Posterior cingulate gyrus (tissue), 11 donors: ENCODE results near the gene HYCC2.
"Not testable (repeated sequence)": the region's sequence is repeated elsewhere in the genome, so short reads cannot be mapped to it uniquely, and the experiment has no call there.

ENCODE experiments used
- DNase-seq, 10 donors: peaks; one replicate each; pipeline versions ENCODE4 v3.0.0 to v3.0.0-alpha.2; 2020 to 2021; ENCODE audit warnings: mixed read lengths in 3 of 10
- intact Hi-C: fragments of 100-400 bp; cut with DNase I; formaldehyde crosslinking; loops from one replicate; pipeline ENCODE4 v1.15.1; 2023

Gene HYCC2

DNA sequence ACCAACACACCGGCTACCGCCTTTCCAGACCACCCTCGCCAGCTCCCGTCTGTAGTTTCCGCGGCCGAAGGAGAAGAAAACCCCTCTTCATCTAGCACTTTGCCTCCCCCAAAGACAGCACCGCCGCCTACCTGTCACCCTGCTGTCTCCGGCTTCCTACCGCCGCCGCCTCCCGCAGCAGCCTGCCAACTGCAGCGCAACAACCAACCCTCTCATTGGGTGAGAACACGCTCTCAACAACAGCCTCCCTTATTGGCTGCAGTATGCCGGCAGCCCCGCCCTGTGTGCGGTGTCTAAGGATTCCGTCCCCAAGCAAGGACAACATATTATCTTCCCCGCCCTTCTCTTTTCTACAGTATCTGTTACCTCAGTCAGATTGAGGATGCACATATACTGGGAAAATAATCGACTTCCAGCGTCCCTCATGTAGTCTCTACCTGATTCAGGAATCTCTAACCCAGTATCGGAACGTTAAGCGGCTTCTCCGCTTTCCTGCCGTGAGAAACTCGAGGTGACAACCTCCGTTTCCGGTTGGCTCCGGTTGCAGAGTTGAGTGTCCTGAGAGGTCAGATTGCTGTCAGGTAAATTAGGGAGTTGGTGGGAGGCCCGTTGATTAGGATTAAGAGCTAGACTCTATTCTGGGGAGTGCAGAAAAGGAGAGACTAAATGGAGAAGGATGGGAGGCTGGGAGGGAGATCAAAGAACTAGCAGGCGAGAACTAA is at the start of gene HYCC2, which contains the start of gene NDUFB3:
Gene HYCC2, minus strand, starts transcription at position 193 of the 722 bp plus-strand sequence. CDS start 47,662 bp downstream, outside the sequence.
Gene NDUFB3, plus strand, starts transcription at position 523 of the 722 bp plus-strand sequence. CDS start 6,882 bp downstream, outside the sequence.
- intact Hi-C loops, result loop anchor here (2.0 kb wide), 2 partner anchors 45 to 87 kb away; partner anchors contain the start of gene CFLAR
- DNase-seq, result peak; percentile 83 to 98 (median 90)

DNA sequence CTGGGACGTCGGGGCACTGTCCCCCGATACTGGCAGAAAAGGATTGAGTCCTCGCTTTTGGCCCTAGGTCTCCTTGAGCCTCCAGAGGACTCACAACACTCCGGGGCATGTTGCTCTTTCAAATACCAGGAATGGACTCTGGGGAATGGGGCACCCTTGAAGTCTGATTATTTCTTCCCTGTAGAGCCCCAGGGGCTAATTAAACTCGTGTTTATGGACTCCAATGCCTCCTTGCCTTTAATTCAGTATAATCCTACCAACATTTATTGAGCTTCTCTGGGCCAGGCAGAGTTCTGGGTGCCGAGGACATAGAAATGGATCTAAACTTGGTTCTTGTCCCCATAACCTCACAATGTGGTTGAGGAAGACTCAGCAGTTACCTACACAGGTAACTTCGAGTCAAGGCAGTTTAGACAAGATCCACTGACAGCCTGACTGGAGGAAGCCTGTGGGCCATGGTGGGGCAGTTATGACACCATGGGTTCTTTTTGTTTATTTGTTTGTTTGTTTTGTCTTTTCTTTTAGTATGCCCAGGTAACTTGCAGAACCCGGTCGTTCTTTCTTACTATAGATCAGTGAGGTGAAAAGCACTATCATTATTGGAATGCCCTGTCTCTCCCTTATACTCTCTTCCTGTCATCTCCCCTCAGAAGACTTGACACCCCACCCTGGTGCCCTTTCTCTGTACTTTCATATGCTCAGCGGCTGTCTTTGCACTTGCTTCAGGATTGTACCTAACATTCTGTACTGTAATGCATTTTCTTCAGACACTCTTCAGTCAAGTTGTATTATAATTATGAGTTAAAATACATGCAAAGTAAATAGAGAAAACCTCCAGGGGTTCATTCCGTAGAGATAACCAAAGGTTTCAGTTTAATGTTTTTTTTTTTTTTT is 47.7 kb upstream of the HYCC2 start:
- intact Hi-C loops, result loop anchor here (2.0 kb wide), 1 partner anchor 40 kb away; no protein-coding TSS in a partner anchor
- no peak for DNase-seq

- intact Hi-C loops, result loop anchor here (2.0 kb wide), 1 partner anchor 40 kb away; no protein-coding TSS in a partner anchor
- DNase-seq, result peak; percentile 53 to 95 (median 74)
Observed at GRCh38 chr2:201118121-201118960, 46.9 kb upstream of the HYCC2 start.

- intact Hi-C loops, result loop anchor here (2.0 kb wide), 2 partner anchors 41 to 45 kb away; partner anchors contain the start of gene NDUFB3
- DNase-seq, result not testable (repeated sequence)
Observed at GRCh38 chr2:201117735-201118094, 46.2 kb upstream of the HYCC2 start.

GRCh38 chr2:201116959-201117734 is 45.7 kb upstream of the HYCC2 start:
- DNase-seq, result peak in 1 of 10 donors; percentile 37
- intact Hi-C loops, result loop anchor here (2.0 kb wide), 1 partner anchor 44 kb away; the partner anchor contains the start of gene NDUFB3

GRCh38 chr2:201116115-201116958 is 44.9 kb upstream of the HYCC2 start, which contains the start of gene CFLAR:
Gene CFLAR (plus strand): TSS chr2:201116164. CDS start chr2:201129866, 13,702 bp downstream.
- peak; percentile 23 to 92 (median 53) for DNase-seq
- intact Hi-C loops, result loop anchor here (2.0 kb wide), 1 partner anchor 44 kb away; the partner anchor contains the start of gene NDUFB3

DNA sequence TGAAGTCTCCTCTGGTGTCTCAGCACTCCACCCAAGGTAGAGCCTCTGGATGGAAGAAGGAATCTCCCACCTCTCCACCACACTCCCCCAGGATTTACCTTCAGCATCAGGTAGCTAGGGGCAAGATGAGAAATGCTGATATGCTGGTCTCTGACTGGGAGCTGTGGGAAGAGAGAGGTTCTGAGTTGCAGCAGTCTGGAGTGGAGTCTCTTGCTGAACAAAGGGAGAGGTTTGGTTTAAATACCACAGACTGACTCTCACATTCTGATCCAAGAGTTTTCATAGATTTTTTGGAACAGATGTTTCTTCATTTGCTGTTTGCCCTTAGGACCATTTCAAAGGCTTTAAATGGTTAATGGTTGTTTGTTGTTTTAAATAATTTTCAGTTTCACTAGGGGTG is 43.4 kb upstream of the HYCC2 start:
- no peak for DNase-seq
- intact Hi-C loops, result no loop called here

DNA sequence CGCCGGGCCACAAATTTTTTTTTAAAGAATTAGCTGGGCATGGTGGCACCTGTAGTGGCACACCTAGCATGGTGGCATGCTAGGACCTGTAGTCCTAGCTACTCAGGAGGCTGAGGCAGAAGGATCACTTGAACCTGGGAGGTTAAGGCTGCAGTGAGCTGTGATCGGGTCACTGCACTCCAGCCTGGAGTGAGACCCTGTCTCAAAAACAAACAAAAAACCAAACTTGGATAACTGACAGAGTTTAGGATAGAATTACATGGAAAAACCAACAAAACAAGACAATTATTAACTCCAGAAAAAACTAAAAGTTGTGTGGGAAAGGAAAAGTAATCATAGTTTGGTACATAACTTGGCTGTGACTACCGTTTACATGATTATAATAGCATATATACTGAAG is 42.9 kb upstream of the HYCC2 start:
- intact Hi-C loops, result no loop called here
- DNase-seq, result no peak

GRCh38 chr2:201111096-201111495 is 39.6 kb upstream of the HYCC2 start:
- no peak for DNase-seq
- intact Hi-C loops, result no loop called here

GRCh38 chr2:201110615-201111014 is 39.1 kb upstream of the HYCC2 start:
- intact Hi-C loops, result no loop called here
- no peak for DNase-seq

GRCh38 chr2:201109186-201109585 is 37.7 kb upstream of the HYCC2 start:
- intact Hi-C loops, result no loop called here
- no peak for DNase-seq

GRCh38 chr2:201108341-201108740 is 36.9 kb upstream of the HYCC2 start:
- intact Hi-C loops, result no loop called here
- DNase-seq, result no peak

DNA sequence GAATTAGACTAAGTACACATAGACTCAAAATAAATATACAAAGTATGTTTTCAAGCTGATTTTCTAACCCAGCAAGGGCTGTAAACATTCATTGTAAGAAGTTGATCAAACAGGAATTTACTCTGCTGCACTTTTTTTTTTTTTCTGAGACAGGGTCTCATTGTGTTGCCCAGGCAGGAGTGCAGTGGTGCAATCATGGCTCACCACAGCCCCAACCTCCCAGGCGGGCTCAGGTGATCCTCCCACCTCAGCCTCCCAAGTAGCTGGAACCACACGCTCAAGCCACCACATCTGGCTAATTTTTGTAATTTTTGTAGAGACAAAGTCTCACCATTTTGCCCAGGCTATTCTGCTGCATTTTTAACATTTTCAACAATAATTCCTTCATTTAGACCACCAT is 36.2 kb upstream of the HYCC2 start:
- intact Hi-C loops, result no loop called here
- peak in 1 of 10 donors; percentile 17 for DNase-seq

DNA sequence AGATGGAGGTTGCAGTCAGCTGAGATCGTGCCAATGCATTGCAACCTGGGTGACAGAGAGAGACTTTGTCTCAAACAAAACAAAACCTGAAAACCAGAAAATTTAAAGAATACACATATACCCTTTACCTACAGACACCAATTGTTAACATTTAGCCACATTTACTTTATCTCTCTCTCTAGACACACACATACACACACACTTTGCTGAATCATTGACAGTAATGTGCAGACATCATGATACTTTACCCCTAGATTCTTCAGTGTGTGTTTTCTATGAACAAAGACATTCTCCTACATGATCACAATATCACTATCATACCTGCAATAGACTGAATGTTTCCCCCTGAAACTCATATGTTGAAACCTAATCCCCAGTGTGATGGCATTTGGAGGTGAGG is 34.3 kb upstream of the HYCC2 start:
- intact Hi-C loops, result no loop called here
- no peak for DNase-seq

DNA sequence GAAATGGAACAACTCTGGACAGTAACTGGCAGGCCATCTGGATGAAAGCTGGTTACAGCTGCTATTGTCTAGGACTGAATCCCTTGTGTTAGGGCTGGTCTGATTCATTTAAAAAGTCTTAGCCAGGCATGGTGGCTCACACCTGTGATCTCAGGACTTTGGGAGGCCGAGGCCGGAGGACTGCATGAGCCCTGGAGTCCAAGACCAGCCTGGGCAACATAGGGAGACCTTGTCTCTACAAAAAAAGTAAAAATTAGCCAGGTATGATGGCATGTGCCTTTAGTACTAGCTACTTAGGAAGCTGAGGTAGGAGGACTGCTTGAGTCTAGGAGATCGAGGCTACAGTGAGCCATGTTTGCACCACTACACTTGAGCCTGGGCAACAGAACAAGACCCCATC is 29.0 kb upstream of the HYCC2 start:
- intact Hi-C loops, result no loop called here
- no peak for DNase-seq

DNA sequence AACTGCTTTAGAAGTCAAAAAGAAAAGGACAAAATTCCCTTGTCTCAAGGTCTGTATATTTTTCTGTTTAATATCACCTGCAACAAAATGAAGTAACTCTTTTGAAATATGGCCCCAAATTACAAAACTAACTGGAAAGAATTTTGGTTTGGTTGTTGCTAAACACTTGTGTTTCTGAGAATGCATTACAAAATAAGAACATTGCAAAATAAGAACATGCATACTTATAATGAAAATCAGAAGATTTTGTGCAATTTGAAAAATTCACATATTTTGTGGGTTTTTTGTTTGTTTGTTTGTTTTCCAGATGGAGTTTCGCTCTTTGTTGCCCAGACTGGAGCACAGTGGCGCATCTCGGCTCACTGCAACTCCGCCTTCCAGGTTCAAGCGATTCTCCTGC is 22.1 kb upstream of the HYCC2 start:
- no peak for DNase-seq
- intact Hi-C loops, result no loop called here

GRCh38 chr2:201090574-201090973 is 19.1 kb upstream of the HYCC2 start:
- intact Hi-C loops, result no loop called here

GRCh38 chr2:201084863-201085262 is 13.4 kb upstream of the HYCC2 start:
- DNase-seq, result no peak
- intact Hi-C loops, result no loop called here

More at GRCh38 chr2:201090574-201090973, 19.1 kb upstream of the HYCC2 start:
- no peak for DNase-seq
